VCaP (cell line): ENCODE results near the gene TBX18.

ENCODE experiments used
- H3K27ac ChIP-seq: fragments of 450-650 bp; 2 replicates; pipeline ENCODE4 v1.5.1; 2017
- CTCF ChIP-seq: fragments of 450-650 bp; conservative IDR thresholded peaks from 2 replicates; pipeline ENCODE4 v1.5.1; 2017; ENCODE audit warnings: mild to moderate bottlenecking, moderate library complexity

TBX18 gene

GRCh38 chr6:84743616-84744015, 20.8 kb downstream of the TBX18 start:
- TF ChIP-seq CTCF, result no peak
- H3K27ac ChIP-seq, result no peak overlapping the region

- no peak overlapping the region for H3K27ac ChIP-seq
- no peak for TF ChIP-seq CTCF
These were observed 24.0 kb downstream of the TBX18 start for GRCh38 chr6:84740385-84740784.

- no peak for TF ChIP-seq CTCF
- H3K27ac ChIP-seq, result no peak overlapping the region
These were observed 24.6 kb downstream of the TBX18 start for GRCh38 chr6:84739866-84740208.

GRCh38 chr6:84738996-84739865, 25.2 kb downstream of the TBX18 start:
- no peak overlapping the region for H3K27ac ChIP-seq
- no peak for TF ChIP-seq CTCF

GRCh38 chr6:84733889-84734288, 30.5 kb downstream of the TBX18 start:
- no peak for TF ChIP-seq CTCF
- H3K27ac ChIP-seq, result no peak overlapping the region

GRCh38 chr6:84731901-84732300, 32.5 kb downstream of the TBX18 start:
- TF ChIP-seq CTCF, result no peak
- no peak overlapping the region for H3K27ac ChIP-seq

- no peak overlapping the region for H3K27ac ChIP-seq
- no peak for TF ChIP-seq CTCF
These were observed 33.0 kb downstream of the TBX18 start for GRCh38 chr6:84731401-84731800.
